Activated naive CD8-positive, alpha-beta T cell (primary cell): Measurements from ENCODE around the gene RECQL5.
A peak's percentile ranks its signal among the peaks of the same experiment; 100 is the strongest.
"Not testable (repeated sequence)": the region's sequence is repeated elsewhere in the genome, so short reads cannot be mapped to it uniquely, and the experiment has no call there.

Experiments
- H3K27ac Mint-ChIP-seq: one replicate; pipeline ENCODE4 v1.8.0; 2021; ENCODE audit warnings: mixed read lengths
- H3K27me3 Mint-ChIP-seq: one replicate; pipeline ENCODE4 v1.8.0; 2021; ENCODE audit warnings: mixed read lengths
- H3K36me3 Mint-ChIP-seq: one replicate; pipeline ENCODE4 v1.8.0; 2021; ENCODE audit warnings: mixed read lengths
- H3K4me1 Mint-ChIP-seq: one replicate; pipeline ENCODE4 v1.8.0; 2021; ENCODE audit warnings: low read depth, mixed read lengths
- H3K4me3 Mint-ChIP-seq: one replicate; pipeline ENCODE4 v1.8.0; 2021; ENCODE audit warnings: mild to moderate bottlenecking, mixed read lengths
- H3K9me3 Mint-ChIP-seq: one replicate; pipeline ENCODE4 v1.8.0; 2021; ENCODE audit warnings: low read depth, mixed read lengths

RECQL5 gene

DNA sequence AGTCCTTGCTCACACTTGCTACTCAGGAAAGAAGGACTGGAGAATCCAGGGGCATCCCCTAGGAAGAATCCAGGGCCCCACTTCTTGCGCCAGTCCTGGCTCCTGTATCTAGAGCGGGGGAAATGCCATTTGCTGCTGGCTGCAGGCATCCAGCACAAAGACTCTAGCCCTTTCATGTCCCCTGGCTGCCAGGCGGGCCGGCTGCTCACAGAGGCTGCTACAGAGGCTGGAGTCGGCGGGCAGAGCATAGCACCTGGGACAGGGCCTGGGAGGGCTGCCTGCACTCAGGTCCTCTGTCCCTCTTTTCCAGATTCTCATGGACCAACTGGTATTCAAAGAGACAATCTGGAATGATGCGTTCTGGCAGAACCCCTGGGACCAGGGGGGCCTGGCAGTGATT is 19.9 kb downstream of the RECQL5 start:
- Mint-ChIP-seq H3K27ac (no peak overlapping the region), H3K36me3 (peaks cover 3% of the 10 kb centered on the region), H3K4me3 (no peak overlapping the region), H3K27me3 (no peaks in the 10 kb centered on the region), H3K9me3 (no peaks in the 10 kb centered on the region), H3K4me1 (peaks cover 2% of the 10 kb centered on the region)

DNA sequence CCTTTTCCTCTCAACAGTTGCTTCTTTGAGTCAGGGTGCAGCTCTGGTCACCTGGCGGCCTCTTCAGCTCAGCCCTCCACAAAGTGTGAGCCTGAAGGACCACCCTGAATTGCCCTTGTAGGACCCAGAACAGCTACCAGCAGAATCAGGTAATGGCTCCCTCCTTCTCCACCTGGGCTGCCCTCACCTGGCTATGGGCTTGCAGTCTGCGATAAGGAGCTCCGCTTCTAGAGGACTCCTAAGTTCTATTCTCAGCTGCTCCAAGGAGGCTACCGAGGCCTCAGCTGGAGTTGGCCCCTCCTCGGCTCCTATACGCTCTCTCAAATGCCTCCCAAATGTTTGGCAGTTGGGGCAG is 20.3 kb downstream of the RECQL5 start:
- H3K4me1 Mint-ChIP-seq, result peaks cover 2% of the 10 kb centered on the region
- no peak overlapping the region for H3K4me3 Mint-ChIP-seq
- no peaks in the 10 kb centered on the region for H3K27me3 Mint-ChIP-seq
- H3K9me3 Mint-ChIP-seq, result no peaks in the 10 kb centered on the region
- H3K27ac Mint-ChIP-seq, result no peak overlapping the region
- peaks cover 3% of the 10 kb centered on the region for H3K36me3 Mint-ChIP-seq

- no peaks in the 10 kb centered on the region for H3K9me3 Mint-ChIP-seq
- peak overlapping the region; percentile 46 for H3K27ac Mint-ChIP-seq
- no peak overlapping the region for H3K4me3 Mint-ChIP-seq
- H3K4me1 Mint-ChIP-seq, result peaks cover 2% of the 10 kb centered on the region
- peaks cover 3% of the 10 kb centered on the region for H3K36me3 Mint-ChIP-seq
- H3K27me3 Mint-ChIP-seq, result no peaks in the 10 kb centered on the region
Measured at GRCh38 chr17:75645889-75646637, 20.9 kb downstream of the RECQL5 start.

DNA sequence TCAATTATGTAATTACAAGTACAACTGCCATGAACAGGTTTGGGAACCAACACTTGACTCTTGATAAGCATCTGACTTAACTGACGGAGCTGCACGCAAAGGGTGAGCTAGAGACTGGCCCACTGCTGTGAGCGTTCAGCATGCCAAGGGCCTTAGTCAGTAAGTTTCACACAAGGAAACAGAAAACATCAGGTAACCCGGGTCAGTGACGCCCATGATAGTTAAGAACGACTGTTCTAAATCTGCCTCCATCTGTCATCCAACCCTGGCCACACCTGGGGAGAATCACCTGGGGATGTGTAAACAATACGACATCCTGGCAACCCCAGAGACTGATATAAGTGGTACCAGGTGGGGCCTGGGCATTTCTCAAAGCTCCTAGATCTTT is 21.5 kb downstream of the RECQL5 start:
- Mint-ChIP-seq H3K27ac (no peak overlapping the region), H3K27me3 (no peaks in the 10 kb centered on the region), H3K4me3 (no peak overlapping the region), H3K36me3 (peaks cover 3% of the 10 kb centered on the region), H3K9me3 (no peaks in the 10 kb centered on the region), H3K4me1 (peaks cover 2% of the 10 kb centered on the region)

GRCh38 chr17:75643643-75644017 is 23.3 kb downstream of the RECQL5 start:
- no peak overlapping the region for H3K4me3 Mint-ChIP-seq
- H3K27me3 Mint-ChIP-seq, result no peaks in the 10 kb centered on the region

DNA sequence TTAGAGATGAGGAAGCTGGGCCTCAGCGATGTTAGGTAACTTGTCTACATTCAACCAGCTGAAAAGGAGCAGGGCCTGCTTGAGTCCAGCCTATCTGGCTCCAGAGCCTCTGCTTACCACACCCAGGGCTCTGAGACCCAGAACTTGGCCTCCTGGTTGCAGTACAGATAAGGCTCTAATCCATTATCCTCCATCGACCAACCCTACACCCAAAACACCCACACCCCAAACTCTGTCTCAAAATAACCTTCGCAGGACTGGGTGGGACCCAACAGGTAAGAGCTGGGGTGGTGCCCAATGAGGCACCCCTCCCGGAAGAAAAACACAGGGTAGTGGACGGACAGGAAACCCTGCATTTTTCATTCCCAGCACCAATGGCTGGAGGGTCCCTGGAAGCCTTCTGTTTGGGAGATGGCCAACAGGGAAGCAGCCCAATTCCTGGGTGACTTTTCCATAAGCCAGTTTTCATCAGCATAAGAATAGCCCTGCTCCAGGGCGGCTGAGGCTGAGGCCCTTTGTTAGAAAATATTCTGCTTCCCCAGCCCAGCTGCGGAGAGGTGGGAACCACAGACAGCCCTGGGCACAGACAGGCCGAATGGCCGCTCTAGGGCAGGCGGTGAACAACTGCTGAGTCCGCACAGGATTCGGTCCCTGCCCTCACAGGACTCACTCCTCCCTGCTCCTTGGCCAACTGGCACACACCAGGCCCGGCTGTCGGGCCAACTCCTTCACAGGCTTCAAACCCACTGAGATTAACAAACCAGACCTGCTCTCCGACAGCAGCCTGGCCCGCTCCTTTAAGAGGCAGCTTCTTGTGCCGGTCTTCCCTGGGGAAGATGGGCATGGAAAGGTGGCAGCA is 23.9 kb downstream of the RECQL5 start:
- H3K27ac Mint-ChIP-seq, result no peak overlapping the region
- H3K4me3 Mint-ChIP-seq, result no peak overlapping the region
- peaks cover 2% of the 10 kb centered on the region for H3K4me1 Mint-ChIP-seq
- H3K36me3 Mint-ChIP-seq, result no peaks in the 10 kb centered on the region
- H3K27me3 Mint-ChIP-seq, result no peaks in the 10 kb centered on the region
- H3K9me3 Mint-ChIP-seq, result no peaks in the 10 kb centered on the region

More at GRCh38 chr17:75643643-75644017, 23.3 kb downstream of the RECQL5 start:
- Mint-ChIP-seq H3K27ac (no peak overlapping the region), H3K4me1 (peaks cover 2% of the 10 kb centered on the region), H3K9me3 (no peaks in the 10 kb centered on the region), H3K36me3 (no peaks in the 10 kb centered on the region)

GRCh38 chr17:75642182-75642783 is 24.7 kb downstream of the RECQL5 start:
- H3K9me3 Mint-ChIP-seq, result no peaks in the 10 kb centered on the region
- no peak overlapping the region for H3K27ac Mint-ChIP-seq
- no peaks in the 10 kb centered on the region for H3K36me3 Mint-ChIP-seq
- no peaks in the 10 kb centered on the region for H3K27me3 Mint-ChIP-seq
- H3K4me3 Mint-ChIP-seq, result no peak overlapping the region
- peaks cover 2% of the 10 kb centered on the region for H3K4me1 Mint-ChIP-seq

GRCh38 chr17:75641343-75641742 is 25.6 kb downstream of the RECQL5 start:
- H3K36me3 Mint-ChIP-seq, result no peaks in the 10 kb centered on the region
- no peak overlapping the region for H3K4me3 Mint-ChIP-seq
- H3K27me3 Mint-ChIP-seq, result no peaks in the 10 kb centered on the region
- H3K9me3 Mint-ChIP-seq, result no peaks in the 10 kb centered on the region
- no peak overlapping the region for H3K27ac Mint-ChIP-seq
- peaks cover 2% of the 10 kb centered on the region for H3K4me1 Mint-ChIP-seq

DNA sequence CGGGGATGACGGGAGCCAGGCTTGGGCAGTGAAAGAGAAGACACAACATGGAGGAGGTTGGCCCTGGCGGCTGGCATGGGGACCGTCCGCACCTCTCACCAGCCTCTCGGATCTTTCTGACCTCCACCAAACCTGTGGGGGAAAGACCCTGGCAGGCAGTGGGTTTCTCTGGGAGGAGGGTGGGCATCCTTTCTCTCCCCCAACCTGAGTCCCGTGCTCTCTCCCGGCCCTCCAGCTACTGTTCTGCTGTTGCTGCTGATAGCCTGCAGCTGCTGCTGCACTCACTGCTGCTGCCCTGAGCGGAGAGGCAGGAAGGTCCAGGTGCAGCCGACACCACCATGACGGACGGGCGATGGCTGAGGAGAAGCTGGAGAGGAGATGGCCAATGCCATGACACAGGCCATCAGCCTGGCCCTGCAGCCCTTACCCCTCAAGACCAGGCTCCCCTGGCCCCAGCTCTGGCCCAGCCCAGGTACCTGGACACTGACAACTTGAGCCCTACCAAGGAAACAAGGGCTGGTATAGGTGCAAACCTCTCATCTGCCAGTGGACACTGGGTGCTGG is 26.3 kb downstream of the RECQL5 start:
- no peaks in the 10 kb centered on the region for H3K36me3 Mint-ChIP-seq
- no peaks in the 10 kb centered on the region for H3K9me3 Mint-ChIP-seq

DNA sequence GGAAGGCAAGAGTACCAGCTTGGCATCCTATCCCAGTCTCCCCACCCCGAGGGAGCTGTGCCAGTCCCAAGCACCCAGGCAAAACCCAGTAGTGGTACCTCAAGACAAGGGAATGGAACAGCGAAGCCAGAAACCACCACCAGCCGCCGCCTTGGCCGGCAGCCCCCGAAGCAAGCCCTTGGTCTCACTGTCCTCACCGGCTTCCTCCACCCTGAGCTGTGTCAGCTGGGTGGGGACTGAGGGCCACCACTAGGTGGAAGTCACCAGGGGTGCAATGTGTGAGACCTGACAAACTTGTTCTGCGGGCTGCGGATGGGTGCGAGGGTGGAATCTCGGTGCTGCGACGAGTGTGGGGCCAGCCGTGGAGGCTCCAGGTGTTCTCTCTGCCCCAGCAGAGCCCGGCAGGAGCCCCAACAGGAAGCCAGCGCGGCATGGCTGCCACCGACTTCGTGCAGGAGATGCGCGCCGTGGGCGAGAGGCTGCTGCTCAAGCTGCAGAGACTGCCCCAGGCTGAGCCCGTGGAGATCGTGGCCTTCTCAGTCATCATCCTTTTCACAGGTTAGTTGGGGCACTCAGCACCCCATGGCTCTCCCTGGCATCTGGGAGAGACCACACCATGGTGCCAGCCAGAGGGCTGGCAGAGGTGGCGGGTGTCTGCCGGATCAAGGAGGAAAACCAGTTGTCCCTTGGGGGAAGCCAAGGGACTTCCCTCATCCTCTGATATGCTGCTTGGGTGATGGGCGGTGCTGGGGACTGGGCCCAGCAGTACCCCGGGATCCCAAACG is 27.0 kb downstream of the RECQL5 start:
- H3K27ac Mint-ChIP-seq, result no peak overlapping the region

More for the DNA sequence above, 26.3 kb downstream of the RECQL5 start:
- Mint-ChIP-seq H3K27me3 (no peaks in the 10 kb centered on the region), H3K27ac (no peak overlapping the region), H3K4me3 (no peak overlapping the region), H3K4me1 (no peaks in the 10 kb centered on the region)

GRCh38 chr17:75639327-75639726 is 27.6 kb downstream of the RECQL5 start:
- Mint-ChIP-seq H3K4me3 (no peak overlapping the region), H3K9me3 (no peaks in the 10 kb centered on the region), H3K27me3 (no peaks in the 10 kb centered on the region), H3K36me3 (no peaks in the 10 kb centered on the region), H3K27ac (no peak overlapping the region), H3K4me1 (no peaks in the 10 kb centered on the region)

More for the DNA sequence above, 27.0 kb downstream of the RECQL5 start:
- Mint-ChIP-seq H3K9me3 (no peaks in the 10 kb centered on the region), H3K4me1 (no peaks in the 10 kb centered on the region), H3K36me3 (no peaks in the 10 kb centered on the region), H3K4me3 (no peak overlapping the region), H3K27me3 (no peaks in the 10 kb centered on the region)

DNA sequence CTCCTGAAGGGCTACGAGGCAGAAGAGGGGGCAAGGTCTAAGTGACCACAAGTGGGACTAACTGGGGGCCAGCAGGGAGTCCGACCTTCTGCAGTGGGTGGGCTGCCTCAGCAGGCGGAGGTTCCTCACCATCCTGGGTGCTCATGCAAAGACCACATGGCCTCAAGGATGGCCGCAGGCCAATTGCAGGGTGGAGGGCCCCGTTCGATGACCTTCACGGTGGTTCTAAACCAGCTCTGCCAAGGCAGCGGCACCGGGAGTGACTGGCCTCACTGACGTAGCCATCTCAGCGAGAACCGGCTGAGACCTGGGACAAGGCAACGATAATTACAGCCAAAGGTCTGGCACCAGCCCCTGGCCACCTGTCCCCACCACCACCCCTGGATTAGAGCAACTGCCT is 28.1 kb downstream of the RECQL5 start:
- no peaks in the 10 kb centered on the region for H3K27me3 Mint-ChIP-seq
- peaks cover 1% of the 10 kb centered on the region for H3K4me1 Mint-ChIP-seq
- no peaks in the 10 kb centered on the region for H3K9me3 Mint-ChIP-seq
- no peak overlapping the region for H3K4me3 Mint-ChIP-seq
- no peaks in the 10 kb centered on the region for H3K36me3 Mint-ChIP-seq
- no peak overlapping the region for H3K27ac Mint-ChIP-seq

- H3K4me3 Mint-ChIP-seq, H3K9me3 Mint-ChIP-seq, H3K4me1 Mint-ChIP-seq, H3K36me3 Mint-ChIP-seq, H3K27ac Mint-ChIP-seq, H3K27me3 Mint-ChIP-seq: not testable (repeated sequence)
Measured at GRCh38 chr17:75638039-75638438, 28.9 kb downstream of the RECQL5 start.

GRCh38 chr17:75637551-75637950 is 29.4 kb downstream of the RECQL5 start:
- Mint-ChIP-seq H3K4me3 (no peak overlapping the region), H3K27ac (no peak overlapping the region), H3K4me1 (peaks cover 5% of the 10 kb centered on the region), H3K27me3 (no peaks in the 10 kb centered on the region), H3K36me3 (no peaks in the 10 kb centered on the region), H3K9me3 (no peaks in the 10 kb centered on the region)
